Measurements from ENCODE around the gene ACOT11.
"Not testable (repeated sequence)": the region's sequence is repeated elsewhere in the genome, so short reads cannot be mapped to it uniquely, and the experiment has no call there.

The ACOT11 gene

DNA sequence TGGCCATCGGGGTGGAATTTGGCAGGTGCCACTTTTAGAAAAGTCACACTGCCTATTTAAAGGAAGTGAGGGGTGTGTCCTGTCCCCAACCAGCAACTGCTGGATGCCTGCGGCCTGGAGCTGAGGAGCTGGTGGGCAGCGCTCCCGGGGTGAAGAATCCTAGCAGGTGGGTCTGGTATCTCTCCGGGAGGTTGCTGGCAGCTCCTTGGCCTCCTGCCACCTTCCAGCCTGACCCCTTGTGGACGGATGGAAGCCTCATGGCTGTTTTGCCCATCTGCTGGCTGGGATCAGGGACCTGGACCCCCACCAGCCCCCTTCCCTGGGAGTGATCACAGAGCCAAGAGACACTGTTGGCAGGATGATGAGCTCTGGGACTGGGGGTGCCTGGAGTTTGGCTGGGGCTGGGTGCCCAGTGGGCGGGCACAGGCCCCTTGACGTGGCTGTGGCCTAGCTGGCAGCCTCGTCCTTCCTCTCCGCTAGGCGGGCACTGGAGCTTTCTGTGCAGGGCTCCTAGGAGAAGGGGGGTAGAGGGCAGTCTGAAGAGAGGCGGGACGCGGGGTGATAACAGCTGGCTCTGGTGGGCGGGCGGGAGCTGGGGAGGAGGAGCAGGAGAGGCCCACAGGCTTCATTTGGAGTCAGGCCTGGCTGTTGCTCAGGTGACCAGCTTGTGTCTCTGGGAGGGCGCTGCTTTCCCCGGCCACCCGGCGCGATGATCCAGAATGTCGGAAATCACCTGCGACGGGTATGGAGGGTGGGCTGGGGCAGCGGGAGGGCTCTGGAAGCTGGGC is at the start of gene ACOT11:
TSS of gene ACOT11 (plus strand) at position 628 of the 788 bp plus-strand sequence. CDS start at position 710, 82 bp downstream.
- DNase-seq (ENCODE audit: low read depth in 2 of 3, low spot score in 2 of 3): no peak

- no peak for DNase-seq (ENCODE audit: low read depth in 2 of 3, low spot score in 2 of 3)
These were observed 49.5 kb upstream of the ACOT11 start for GRCh38 chr1:54498383-54499096.

- no peak for DNase-seq (ENCODE audit: low read depth in 2 of 3, low spot score in 2 of 3)
These were observed 49.0 kb upstream of the ACOT11 start for GRCh38 chr1:54499097-54499359.

GRCh38 chr1:54499360-54500106 is 48.5 kb upstream of the ACOT11 start:
- no peak for DNase-seq (ENCODE audit: low read depth in 2 of 3, low spot score in 2 of 3)

DNA sequence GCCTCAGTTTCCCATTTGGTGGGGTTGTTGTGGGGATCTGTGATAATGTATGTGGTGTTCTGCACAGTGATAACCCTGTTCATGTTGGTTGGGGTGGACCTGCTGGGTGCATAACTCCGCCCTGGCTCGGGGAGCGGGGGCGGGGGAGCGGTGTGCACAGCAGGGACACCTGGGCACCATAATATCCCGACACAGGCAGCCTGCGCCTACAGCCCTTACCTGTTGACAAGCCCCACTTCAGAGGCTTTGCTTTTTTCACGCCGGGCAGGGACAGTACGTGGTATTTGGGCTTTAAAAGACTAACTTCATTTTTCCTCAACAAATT is 48.0 kb upstream of the ACOT11 start:
- no peak for DNase-seq (ENCODE audit: low read depth in 2 of 3, low spot score in 2 of 3)

- no peak for DNase-seq (ENCODE audit: low read depth in 2 of 3, low spot score in 2 of 3)
These were observed 46.2 kb upstream of the ACOT11 start for GRCh38 chr1:54501849-54502248.

DNA sequence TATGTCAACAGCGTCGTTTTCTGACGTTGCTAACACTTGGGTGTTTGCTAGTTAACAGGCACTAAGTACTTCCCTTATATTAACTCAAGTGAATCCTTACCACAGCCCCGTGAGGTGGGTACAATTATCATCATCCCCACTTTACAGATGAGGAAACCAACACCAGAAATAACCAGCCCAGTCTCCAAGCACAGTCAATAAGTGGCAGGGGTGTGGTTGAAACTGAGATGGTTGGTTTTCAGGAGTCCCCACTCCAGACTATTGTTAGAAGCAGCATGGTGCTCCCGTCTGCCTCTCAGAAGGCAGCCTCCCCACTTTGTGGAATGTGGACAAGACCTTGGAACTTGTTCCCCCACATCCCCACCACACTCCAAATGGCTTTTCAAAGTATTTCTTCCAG is 45.7 kb upstream of the ACOT11 start:
- no peak for DNase-seq (ENCODE audit: low read depth in 2 of 3, low spot score in 2 of 3)

GRCh38 chr1:54506594-54506993 is 41.4 kb upstream of the ACOT11 start:
- no peak for DNase-seq (ENCODE audit: low read depth in 2 of 3, low spot score in 2 of 3)

- DNase-seq (ENCODE audit: low read depth in 2 of 3, low spot score in 2 of 3): no peak
These were observed 40.8 kb upstream of the ACOT11 start for GRCh38 chr1:54507033-54507870.

- DNase-seq (ENCODE audit: low read depth in 2 of 3, low spot score in 2 of 3): no peak
These were observed 37.2 kb upstream of the ACOT11 start for GRCh38 chr1:54510715-54511270.

DNA sequence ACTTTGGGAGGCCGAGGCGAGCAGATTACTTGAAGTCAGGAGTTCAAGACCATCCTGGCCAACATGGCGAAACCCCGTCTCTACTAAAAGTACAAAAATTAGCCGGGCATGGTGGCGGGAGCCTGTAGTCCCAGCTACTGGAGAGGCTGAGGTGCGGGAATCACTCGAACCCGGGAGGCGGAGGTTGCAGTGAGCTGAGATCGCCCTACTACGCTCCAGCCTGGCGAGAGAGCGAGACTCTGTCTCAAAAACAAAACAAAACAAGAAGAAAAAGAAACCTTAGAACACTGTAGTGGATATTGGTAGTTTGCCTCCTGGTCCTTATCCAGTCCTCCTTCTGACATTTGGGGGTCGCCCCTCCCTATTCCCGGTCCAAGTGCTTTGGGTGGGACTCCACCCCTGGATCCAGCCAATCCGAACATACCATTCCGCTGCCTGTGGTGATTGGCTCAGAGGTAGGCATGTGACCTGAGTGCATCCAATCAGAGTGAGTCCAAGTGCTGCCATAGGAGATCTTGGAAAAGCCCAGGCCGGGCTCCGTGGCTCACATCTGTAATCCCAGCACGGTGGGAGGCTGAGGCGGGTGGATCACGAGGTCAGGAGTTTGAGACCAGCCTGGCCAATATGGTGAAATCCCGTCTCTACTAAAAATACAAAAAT is 34.0 kb upstream of the ACOT11 start:
- DNase-seq (ENCODE audit: low read depth in 2 of 3, low spot score in 2 of 3): not testable (repeated sequence)

GRCh38 chr1:54516249-54516920 is 31.6 kb upstream of the ACOT11 start:
- no peak for DNase-seq (ENCODE audit: low read depth in 2 of 3, low spot score in 2 of 3)

DNA sequence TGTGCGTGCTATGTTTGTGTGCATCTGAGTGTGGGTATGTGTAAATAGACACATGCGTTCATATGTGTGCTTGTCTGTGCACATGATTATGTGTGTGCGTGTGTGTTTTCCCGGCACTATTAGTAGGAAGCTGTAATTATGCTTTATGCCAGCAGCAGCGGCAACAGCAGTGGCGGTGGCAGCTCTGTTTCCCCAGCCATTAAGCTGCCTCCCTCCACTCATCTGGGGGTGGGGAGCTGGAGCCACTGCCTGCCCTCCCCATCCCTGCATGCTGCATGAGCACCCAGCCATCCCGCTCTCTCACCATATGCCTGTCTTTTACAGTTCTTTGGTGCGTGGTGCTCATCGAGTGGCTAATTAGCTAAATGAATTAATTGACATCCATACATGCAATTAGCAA is 30.5 kb upstream of the ACOT11 start:
- DNase-seq (ENCODE audit: low read depth in 2 of 3, low spot score in 2 of 3): no peak

GRCh38 chr1:54518489-54518888 is 29.5 kb upstream of the ACOT11 start:
- no peak for DNase-seq (ENCODE audit: low read depth in 2 of 3, low spot score in 2 of 3)

DNA sequence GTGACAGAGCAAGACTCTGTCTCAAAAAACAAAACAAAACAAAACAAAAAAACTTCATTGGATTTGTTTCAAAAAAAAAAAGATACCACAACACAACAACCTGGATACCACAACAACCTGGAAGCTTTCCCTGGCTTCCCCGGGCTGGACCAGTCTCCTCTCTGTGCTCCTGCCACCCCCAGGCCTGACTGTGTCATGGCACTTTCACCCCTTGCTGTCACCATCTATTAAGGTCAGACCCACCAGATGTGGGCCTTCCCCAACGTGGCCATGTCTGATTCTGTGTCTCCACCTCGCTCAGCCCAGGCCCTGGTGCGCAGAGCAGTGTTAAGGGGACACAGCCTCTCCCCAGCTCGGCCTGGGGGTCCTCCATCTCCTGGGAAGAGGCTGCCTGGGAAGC is 28.3 kb upstream of the ACOT11 start:
- DNase-seq (ENCODE audit: low read depth in 2 of 3, low spot score in 2 of 3): no peak

GRCh38 chr1:54520631-54521321 is 27.3 kb upstream of the ACOT11 start:
- no peak for DNase-seq (ENCODE audit: low read depth in 2 of 3, low spot score in 2 of 3)

GRCh38 chr1:54526565-54526964 is 21.5 kb upstream of the ACOT11 start:
- DNase-seq (ENCODE audit: low read depth in 2 of 3, low spot score in 2 of 3): not testable (repeated sequence)

DNA sequence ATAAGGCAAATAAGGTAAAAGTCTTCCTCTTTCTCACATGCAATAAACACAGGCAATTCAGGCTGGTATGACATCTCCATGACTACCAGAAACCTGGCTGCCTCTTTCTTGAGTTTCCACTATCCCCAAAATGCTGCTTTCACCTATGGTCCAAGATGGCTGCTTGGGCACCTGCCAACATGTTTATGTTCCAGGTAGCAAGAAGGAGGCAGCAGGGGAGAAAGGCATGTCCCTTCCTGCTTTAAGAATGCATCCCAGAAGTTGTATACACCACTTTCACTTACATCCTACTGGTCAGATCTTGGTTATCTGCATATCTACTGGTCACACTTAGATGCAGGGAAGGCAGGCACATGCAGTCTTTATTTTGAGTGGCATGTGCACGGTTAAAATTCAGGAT is 19.4 kb upstream of the ACOT11 start:
- DNase-seq (ENCODE audit: low read depth in 2 of 3, low spot score in 2 of 3): no peak

- no peak for DNase-seq (ENCODE audit: low read depth in 2 of 3, low spot score in 2 of 3)
These were observed 16.0 kb upstream of the ACOT11 start for GRCh38 chr1:54532033-54532432.
